OCI-LY7 (cell line): ENCODE results near the gene CRMP1.

Source experiments
- EZH2phosphoT487 ChIP-seq: fragments of 200-600 bp; sonication (generic); IDR thresholded peaks from 2 replicates; pipeline ENCODE4 v1.6.1; 2018; ENCODE audit warnings: low read depth, borderline replicate concordance, mild to moderate bottlenecking, mixed run types, antibody characterized with exemption, low read length, moderate library complexity, mixed read lengths
- TF ChIP-seq, protein P1 (sequence below): fragments of 200-600 bp; sonication (generic); conservative IDR thresholded peaks from 2 replicates; pipeline ENCODE4 v1.5.1; 2014; ENCODE audit warnings: mild to moderate bottlenecking, antibody characterized with exemption, low read length, moderate library complexity, mixed read lengths

DNA sequence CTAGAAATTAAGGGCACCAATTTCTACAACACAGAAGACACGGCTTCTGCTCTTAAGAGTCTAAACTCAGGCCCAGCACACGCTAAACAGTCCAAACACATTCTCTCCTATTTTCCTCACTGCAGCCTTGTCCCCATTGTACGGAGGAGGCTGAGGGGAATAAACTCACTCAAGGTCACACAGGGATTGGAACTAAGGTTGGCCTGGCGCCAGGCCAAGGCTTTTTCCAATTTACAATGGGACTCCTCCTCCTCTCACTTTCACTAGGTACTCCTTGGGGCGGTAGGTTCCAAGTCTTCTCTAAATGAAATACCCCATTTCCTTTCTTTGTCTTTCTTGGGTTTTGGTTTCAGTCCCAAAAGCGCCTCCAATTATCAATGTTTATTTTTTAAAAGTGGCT lies 48.7 kb upstream of the CRMP1 start:
- TF ChIP-seq, protein P1, sequence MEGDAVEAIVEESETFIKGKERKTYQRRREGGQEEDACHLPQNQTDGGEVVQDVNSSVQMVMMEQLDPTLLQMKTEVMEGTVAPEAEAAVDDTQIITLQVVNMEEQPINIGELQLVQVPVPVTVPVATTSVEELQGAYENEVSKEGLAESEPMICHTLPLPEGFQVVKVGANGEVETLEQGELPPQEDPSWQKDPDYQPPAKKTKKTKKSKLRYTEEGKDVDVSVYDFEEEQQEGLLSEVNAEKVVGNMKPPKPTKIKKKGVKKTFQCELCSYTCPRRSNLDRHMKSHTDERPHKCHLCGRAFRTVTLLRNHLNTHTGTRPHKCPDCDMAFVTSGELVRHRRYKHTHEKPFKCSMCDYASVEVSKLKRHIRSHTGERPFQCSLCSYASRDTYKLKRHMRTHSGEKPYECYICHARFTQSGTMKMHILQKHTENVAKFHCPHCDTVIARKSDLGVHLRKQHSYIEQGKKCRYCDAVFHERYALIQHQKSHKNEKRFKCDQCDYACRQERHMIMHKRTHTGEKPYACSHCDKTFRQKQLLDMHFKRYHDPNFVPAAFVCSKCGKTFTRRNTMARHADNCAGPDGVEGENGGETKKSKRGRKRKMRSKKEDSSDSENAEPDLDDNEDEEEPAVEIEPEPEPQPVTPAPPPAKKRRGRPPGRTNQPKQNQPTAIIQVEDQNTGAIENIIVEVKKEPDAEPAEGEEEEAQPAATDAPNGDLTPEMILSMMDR: no peak
- TF ChIP-seq EZH2phosphoT487: no peak
